ENCODE data around the gene PXYLP1.

The PXYLP1 gene

DNA sequence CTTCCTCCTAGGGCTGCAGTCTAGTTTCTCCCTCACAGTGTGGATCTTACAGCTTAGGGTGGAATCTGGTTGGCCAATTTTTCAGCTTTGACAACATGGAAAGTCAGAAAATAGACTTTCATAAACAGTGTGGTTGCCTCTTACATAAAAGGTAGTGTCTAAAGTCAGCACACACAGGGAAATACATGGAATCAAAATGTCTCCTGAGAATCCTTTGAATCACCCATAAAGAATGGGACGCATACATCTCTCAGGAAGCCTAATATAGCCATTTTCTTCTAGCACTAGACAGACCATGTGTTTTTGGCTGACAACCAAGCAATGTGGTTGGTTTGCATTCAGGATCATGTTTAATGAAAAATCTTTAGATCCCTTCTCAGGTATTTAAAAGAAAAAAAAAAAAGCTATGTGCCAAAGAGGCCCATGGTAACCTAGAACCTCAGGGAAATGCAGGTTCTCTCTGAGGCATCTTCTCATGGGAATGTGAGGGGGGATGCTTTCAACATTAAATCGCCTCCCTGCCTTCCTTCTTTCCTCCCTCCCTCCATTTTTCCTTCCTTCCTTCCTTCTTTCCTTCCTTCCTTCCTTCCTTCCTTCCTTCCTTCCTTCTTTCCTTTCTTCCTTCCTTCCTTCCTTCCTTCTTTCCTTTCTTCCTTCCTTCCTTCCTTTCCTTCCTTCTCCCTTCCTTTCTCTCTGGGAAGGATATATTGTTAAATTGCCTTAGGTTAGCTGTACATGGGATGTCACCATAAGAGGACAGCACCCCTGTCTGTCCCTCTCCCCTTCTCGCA, 102.4 kb downstream of the PXYLP1 start:
- Histone ChIP-seq H3K36me3 (replicated peaks in 1 of 2; ENCODE audit: control insufficient read depth in 2 of 2, insufficient read depth in 2 of 2, low read length in 2 of 2) (no peaks in the 10 kb centered on the region), H3K9ac (ENCODE audit: low read depth, low read length, poor library complexity) (no peak overlapping the region), H2AFZ (ENCODE audit: low read length) (no peak overlapping the region), H2BK5ac (ENCODE audit: low read length) (no peak overlapping the region), H2AK5ac (ENCODE audit: low read depth, low read length) (no peak overlapping the region), H4K91ac (ENCODE audit: low read depth, low read length, poor library complexity) (no peak overlapping the region), H3K27me3 (ENCODE audit: control insufficient read depth in 3 of 3, insufficient read depth in 3 of 3, low read depth in 1 of 3, low read length in 3 of 3) (no peaks in the 10 kb centered on the region), H3K9me3 (replicated peaks in 1 of 2; ENCODE audit: control insufficient read depth in 2 of 2, insufficient read depth in 1 of 2, low read depth in 1 of 2, low read length in 2 of 2) (peaks cover 0 to 7% of the 10 kb centered on the region in 2 donors), H3K4me2 (ENCODE audit: insufficient read depth, low read length, poor library complexity, severe bottlenecking) (no peak overlapping the region), H2BK120ac (ENCODE audit: low read depth, low read length) (no peak overlapping the region), H2BK15ac (ENCODE audit: low read length) (no peak overlapping the region), H3K79me1 (ENCODE audit: low read depth, low read length) (no peaks in the 10 kb centered on the region), H2BK12ac (ENCODE audit: low read length) (no peak overlapping the region), H3K4ac (ENCODE audit: low read length) (no peak overlapping the region), H4K8ac (ENCODE audit: low read depth, low read length) (no peak overlapping the region), H3K27ac (replicated peaks; ENCODE audit: low read length) (no peak overlapping the region), H3K18ac (ENCODE audit: low read length) (no peak overlapping the region), H3K4me3 (ENCODE audit: low read length in 2 of 2) (no peak overlapping the region), H3K14ac (ENCODE audit: low read length) (no peak overlapping the region), H3K4me1 (ENCODE audit: control insufficient read depth in 2 of 2, insufficient read depth in 1 of 2, low read depth in 1 of 2, low read length in 2 of 2) (peaks cover 7 to 59% of the 10 kb centered on the region in 2 donors), H3K23ac (ENCODE audit: low read depth, low read length, poor library complexity) (no peak overlapping the region)
- no CpG with 5 or more reads among the region's 3 CpGs for WGBS, 2 donors (ENCODE audit: extremely low coverage in 2 of 2, insufficient read length in 2 of 2, insufficient replicate concordance in 1 of 2)
- no peak for DNase-seq (ENCODE audit: low spot score)

DNA sequence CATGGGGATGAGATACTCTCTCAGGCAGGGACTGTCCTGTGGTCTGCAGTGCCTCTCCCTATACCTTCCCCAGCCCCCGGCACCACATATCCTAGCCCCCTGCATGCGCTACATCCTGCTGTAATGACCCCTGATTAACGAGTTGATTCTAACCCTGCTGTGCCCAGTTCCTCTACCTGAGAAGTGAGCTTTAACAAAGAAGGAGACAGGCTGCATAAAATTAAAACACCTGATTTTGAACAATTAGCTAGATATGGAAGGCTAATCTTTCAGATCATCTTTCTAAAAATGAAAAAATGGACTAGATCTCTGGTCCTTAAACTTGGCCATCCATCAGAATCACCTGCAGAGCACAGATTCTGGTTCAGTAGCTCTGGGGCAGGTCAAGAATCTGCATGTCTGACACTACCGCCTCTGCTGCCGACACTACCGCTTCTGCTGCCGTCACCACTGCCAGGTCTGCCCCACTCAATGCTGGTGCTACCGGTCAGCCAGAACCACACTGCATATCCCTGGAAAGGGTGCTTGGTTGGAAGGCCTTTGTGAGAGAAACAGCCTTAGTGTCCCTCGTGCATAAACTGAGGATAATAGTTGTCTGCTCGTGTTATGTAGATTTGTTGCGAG, 103.1 kb downstream of the PXYLP1 start:
- peaks cover 7 to 59% of the 10 kb centered on the region in 2 donors for H3K4me1 ChIP-seq (ENCODE audit: control insufficient read depth in 2 of 2, insufficient read depth in 1 of 2, low read depth in 1 of 2, low read length in 2 of 2)
- no CpG with 5 or more reads among the region's 11 CpGs for WGBS, 2 donors (ENCODE audit: extremely low coverage in 2 of 2, insufficient read length in 2 of 2, insufficient replicate concordance in 1 of 2)
- no peak overlapping the region for H3K4ac ChIP-seq (ENCODE audit: low read length)
- H3K79me1 ChIP-seq (ENCODE audit: low read depth, low read length), result no peaks in the 10 kb centered on the region
- H2BK15ac ChIP-seq (ENCODE audit: low read length), result no peak overlapping the region
- H2BK120ac ChIP-seq (ENCODE audit: low read depth, low read length), result no peak overlapping the region
- no peak for DNase-seq (ENCODE audit: low spot score)
- peaks cover 0 to 7% of the 10 kb centered on the region in 2 donors for H3K9me3 ChIP-seq (replicated peaks in 1 of 2; ENCODE audit: control insufficient read depth in 2 of 2, insufficient read depth in 1 of 2, low read depth in 1 of 2, low read length in 2 of 2)
- H3K9ac ChIP-seq (ENCODE audit: low read depth, low read length, poor library complexity), result no peak overlapping the region
- no peaks in the 10 kb centered on the region for H3K27me3 ChIP-seq (ENCODE audit: control insufficient read depth in 3 of 3, insufficient read depth in 3 of 3, low read depth in 1 of 3, low read length in 3 of 3)
- H3K36me3 ChIP-seq (replicated peaks in 1 of 2; ENCODE audit: control insufficient read depth in 2 of 2, insufficient read depth in 2 of 2, low read length in 2 of 2), result no peaks in the 10 kb centered on the region
- H2AK5ac ChIP-seq (ENCODE audit: low read depth, low read length), result no peak overlapping the region
- no peak overlapping the region for H2BK12ac ChIP-seq (ENCODE audit: low read length)
- no peak overlapping the region for H3K4me2 ChIP-seq (ENCODE audit: insufficient read depth, low read length, poor library complexity, severe bottlenecking)
- H4K8ac ChIP-seq (ENCODE audit: low read depth, low read length), result no peak overlapping the region
- H3K14ac ChIP-seq (ENCODE audit: low read length), result no peak overlapping the region
- no peak overlapping the region for H4K91ac ChIP-seq (ENCODE audit: low read depth, low read length, poor library complexity)
- H3K23ac ChIP-seq (ENCODE audit: low read depth, low read length, poor library complexity), result no peak overlapping the region
- no peak overlapping the region for H2BK5ac ChIP-seq (ENCODE audit: low read length)
- H3K18ac ChIP-seq (ENCODE audit: low read length), result no peak overlapping the region
- no peak overlapping the region for H3K27ac ChIP-seq (replicated peaks; ENCODE audit: low read length)
- peak overlapping the region in 1 of 2 donors; percentile 63 for H3K4me3 ChIP-seq (ENCODE audit: low read length in 2 of 2)
- H2AFZ ChIP-seq (ENCODE audit: low read length), result no peak overlapping the region

DNA sequence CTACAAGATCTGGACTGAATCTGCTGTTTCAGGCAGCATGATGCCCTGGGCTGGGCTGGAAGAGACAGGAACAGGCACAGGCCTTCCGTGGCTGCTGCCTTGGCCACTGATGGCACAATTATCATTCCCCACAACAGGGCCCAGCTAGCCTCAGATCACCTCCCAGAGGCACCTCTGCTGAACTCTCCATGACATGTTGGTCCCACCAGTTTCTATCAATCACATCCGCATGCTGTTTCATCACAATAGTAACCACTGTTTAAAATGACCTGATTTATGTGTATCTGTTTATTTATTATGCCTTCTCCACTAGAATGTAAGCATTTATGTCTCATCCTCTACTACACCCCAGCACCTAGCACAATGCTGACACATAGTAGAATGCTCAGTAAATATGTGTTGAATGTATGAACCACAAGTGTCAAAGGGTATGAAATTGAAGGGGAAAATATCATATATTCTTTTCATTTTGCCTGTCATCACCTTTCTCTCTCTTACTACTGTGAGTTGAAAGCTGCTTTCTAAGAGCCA, 104.0 kb downstream of the PXYLP1 start:
- Histone ChIP-seq H3K27ac (replicated peaks; ENCODE audit: low read length) (no peak overlapping the region), H3K4ac (ENCODE audit: low read length) (no peak overlapping the region), H2BK12ac (ENCODE audit: low read length) (no peak overlapping the region), H3K79me1 (ENCODE audit: low read depth, low read length) (no peaks in the 10 kb centered on the region), H2BK5ac (ENCODE audit: low read length) (no peak overlapping the region), H2AK5ac (ENCODE audit: low read depth, low read length) (no peak overlapping the region), H2AFZ (ENCODE audit: low read length) (no peak overlapping the region), H2BK120ac (ENCODE audit: low read depth, low read length) (no peak overlapping the region), H3K4me2 (ENCODE audit: insufficient read depth, low read length, poor library complexity, severe bottlenecking) (no peak overlapping the region), H3K9ac (ENCODE audit: low read depth, low read length, poor library complexity) (no peak overlapping the region), H4K8ac (ENCODE audit: low read depth, low read length) (no peak overlapping the region), H3K23ac (ENCODE audit: low read depth, low read length, poor library complexity) (no peak overlapping the region), H3K4me1 (ENCODE audit: control insufficient read depth in 2 of 2, insufficient read depth in 1 of 2, low read depth in 1 of 2, low read length in 2 of 2) (peaks cover 7 to 52% of the 10 kb centered on the region in 2 donors), H3K27me3 (ENCODE audit: control insufficient read depth in 3 of 3, insufficient read depth in 3 of 3, low read depth in 1 of 3, low read length in 3 of 3) (no peaks in the 10 kb centered on the region), H3K18ac (ENCODE audit: low read length) (no peak overlapping the region), H2BK15ac (ENCODE audit: low read length) (no peak overlapping the region), H3K4me3 (ENCODE audit: low read length in 2 of 2) (no peak overlapping the region), H3K9me3 (replicated peaks in 1 of 2; ENCODE audit: control insufficient read depth in 2 of 2, insufficient read depth in 1 of 2, low read depth in 1 of 2, low read length in 2 of 2) (peaks cover 0 to 7% of the 10 kb centered on the region in 2 donors), H3K36me3 (replicated peaks in 1 of 2; ENCODE audit: control insufficient read depth in 2 of 2, insufficient read depth in 2 of 2, low read length in 2 of 2) (no peaks in the 10 kb centered on the region), H3K14ac (ENCODE audit: low read length) (no peak overlapping the region), H4K91ac (ENCODE audit: low read depth, low read length, poor library complexity) (no peak overlapping the region)
- WGBS, 2 donors (ENCODE audit: extremely low coverage in 2 of 2, insufficient read length in 2 of 2, insufficient replicate concordance in 1 of 2), result no CpG with 5 or more reads among the region's 2 CpGs
- no peak for DNase-seq (ENCODE audit: low spot score)
